Endothelial cell of umbilical vein (primary cell): ENCODE results near the gene PUS7L. TPM values are rescaled to one million over a fixed set of nuclear protein-coding genes. Genes with fewer than 3 reads are reported as not detected.

ENCODE experiments used
- BruUV-seq: library from RNA; stranded (reverse); fragments of 400-500 nt; replicated peaks from 2 replicates; lab custom pipeline; 2021; lab: Mats Ljungman, UMichigan
- CTCF ChIA-PET: fragments of 300-600, 350-600 bp; sonication (Branson Sonifier 250); formaldehyde crosslinking; loops from one replicate; lab custom pipeline; 2021; ENCODE audit warnings: antibody characterized with exemption, inconsistent platforms; lab: Charles Lee
- POLR2A ChIA-PET: fragments of 300-600, 350-600 bp; sonication (Branson Sonifier 250); formaldehyde crosslinking; loops from one replicate; lab custom pipeline; 2021; ENCODE audit warnings: antibody characterized with exemption, inconsistent platforms; lab: Charles Lee
- DNase-seq: peaks from one replicate; pipeline ENCODE4 v3.0.0-alpha.2; 2011; ENCODE audit warnings: low read depth, low spot score
- FAIRE-seq: peaks from 2 replicates; lab custom pipeline; 2011; peaks lifted over from hg19 to GRCh38; lab: Jason Lieb, UNC
- H2AFZ ChIP-seq: 2 replicates; pipeline ENCODE4 v1.6.0; 2012; ENCODE audit warnings: low read depth, low read length, control low read depth, inconsistent platforms
- H3K27ac ChIP-seq: 2 replicates; pipeline ENCODE4 v1.5.1; 2011; ENCODE audit warnings: low read depth, mild to moderate bottlenecking, control low read depth, low read length, moderate library complexity; ENCODE audit not compliant: insufficient read depth
- H3K27me3 ChIP-seq, 2 experiments: 2 replicates each; pipeline versions ENCODE4 v1.6.0 to v1.6.1; 2011; ENCODE audit warnings: low read length in 2 of 2, mixed read lengths in 1 of 2; ENCODE audit not compliant: control insufficient read depth in 2 of 2, insufficient read depth in 2 of 2
- H3K36me3 ChIP-seq, 2 experiments: 2 replicates in 1 of 2; 3 replicates in 1 of 2; pipeline ENCODE4 v1.5.1; 2011; ENCODE audit warnings: low read length in 2 of 2, mild to moderate bottlenecking in 1 of 2, moderate library complexity in 1 of 2; ENCODE audit not compliant: control insufficient read depth in 2 of 2, insufficient read depth in 2 of 2; ENCODE audit errors: extremely low read depth in 1 of 2
- H3K4me1 ChIP-seq: 3 replicates; pipeline ENCODE4 v1.5.1; 2011; ENCODE audit warnings: mild to moderate bottlenecking, low read length; ENCODE audit not compliant: control insufficient read depth, insufficient read depth; ENCODE audit errors: extremely low read depth
- H3K4me2 ChIP-seq: 2 replicates; pipeline ENCODE4 v1.6.1; 2011; ENCODE audit warnings: low read length, control low read depth, mixed read lengths; ENCODE audit not compliant: insufficient read depth
- H3K4me3 ChIP-seq, 3 experiments: fragments of 200-600 bp in 1 of 3; sonication (generic), shearing (Covaris generic) in 1 of 3; replicated peaks in 1 of 3; 2 replicates each; pipeline ENCODE4 v1.5.1; 2011 to 2016; ENCODE audit warnings: control low read depth in 3 of 3, low read length in 3 of 3, mild to moderate bottlenecking in 2 of 3, inconsistent platforms in 1 of 3, low read depth in 1 of 3, moderate library complexity in 1 of 3; ENCODE audit not compliant: insufficient read depth in 1 of 3
- H3K79me2 ChIP-seq: 2 replicates; pipeline ENCODE4 v1.6.0; 2012; ENCODE audit warnings: low read length, inconsistent platforms; ENCODE audit not compliant: control insufficient read depth, insufficient read depth
- H3K9ac ChIP-seq: replicated peaks from 2 replicates; pipeline ENCODE3; 2011; ENCODE audit warnings: low read length, control low read depth; ENCODE audit not compliant: insufficient read depth; ENCODE audit errors: extremely low read depth
- H3K9me1 ChIP-seq: replicated peaks from 3 replicates; pipeline ENCODE4 v1.6.0; 2011; ENCODE audit warnings: mild to moderate bottlenecking, low read length; ENCODE audit not compliant: control insufficient read depth, insufficient read depth; ENCODE audit errors: extremely low read depth
- H3K9me3 ChIP-seq: replicated peaks from 2 replicates; pipeline ENCODE4 v1.5.1; 2012; ENCODE audit warnings: low read length, inconsistent platforms; ENCODE audit not compliant: control insufficient read depth, insufficient read depth
- H4K20me1 ChIP-seq: replicated peaks from 2 replicates; pipeline ENCODE3; 2011; ENCODE audit warnings: mild to moderate bottlenecking, low read length; ENCODE audit not compliant: control insufficient read depth, insufficient read depth; ENCODE audit errors: extremely low read depth
- EZH2 ChIP-seq: IDR thresholded peaks from 2 replicates; pipeline ENCODE4 v1.6.1; 2012; ENCODE audit warnings: borderline replicate concordance, low read depth, mild to moderate bottlenecking, moderate library complexity, low read length, inconsistent platforms; ENCODE audit not compliant: severe bottlenecking
- FOS ChIP-seq: IDR thresholded peaks from 2 replicates; pipeline ENCODE4 v1.6.1; 2011; ENCODE audit warnings: mild to moderate bottlenecking, low read length, moderate library complexity, borderline replicate concordance; ENCODE audit not compliant: insufficient read depth
- GATA2 ChIP-seq: IDR thresholded peaks from 2 replicates; pipeline ENCODE4 v1.7.0; 2011; ENCODE audit warnings: low read depth, mild to moderate bottlenecking, moderate library complexity, mixed read lengths, low read length; ENCODE audit not compliant: insufficient read length, insufficient read depth
- JUN ChIP-seq: IDR thresholded peaks from 2 replicates; pipeline ENCODE4 v1.6.1; 2011; ENCODE audit warnings: borderline replicate concordance, low read depth; ENCODE audit not compliant: insufficient read length, insufficient read depth
- MYC ChIP-seq: IDR thresholded peaks from one replicate; pipeline ENCODE4 v1.6.1; 2011; ENCODE audit warnings: mild to moderate bottlenecking, low read depth, low read length
- POLR2A ChIP-seq: IDR thresholded peaks from 2 replicates; pipeline ENCODE4 v1.6.1; 2012; ENCODE audit warnings: low read depth, mild to moderate bottlenecking, control low read depth, low read length
- POLR2AphosphoS5 ChIP-seq: IDR thresholded peaks from 2 replicates; pipeline ENCODE4 v1.6.1; 2012; ENCODE audit warnings: low read depth, mild to moderate bottlenecking, control low read depth, low read length, moderate library complexity; ENCODE audit not compliant: insufficient read depth
- dilution Hi-C: fragments of 300-500 bp; cut with MboI; formaldehyde crosslinking; loops from one replicate; pipeline ENCODE4 v1.15.0; 2019; ENCODE audit warnings: low sequenced_read_pairs; ENCODE audit not compliant: extremely low pct_ligation_motif_present
- intact Hi-C: fragments of 100-400 bp; cut with micrococcal nuclease; formaldehyde crosslinking; loops from one replicate; pipeline ENCODE4 v1.10.0; 2022
- polyA plus RNA-seq, 4 experiments: library from polyadenylated mRNA; depleted of rRNA in 3 of 4; stranded (reverse) in 3 of 4; unstranded in 1 of 4; fragments of >200 nt; gene quantifications; 2 replicates each; pipeline versions ENCODE4 v1.2.1 to v1.2.3, GENCODE V29; 2011 to 2012; ENCODE audit warnings: missing spikeins in 1 of 4
- total RNA-seq: library from RNA; stranded (reverse); gene quantifications from 2 replicates; pipeline ENCODE4 v1.2.3, GENCODE V29; 2021
- TF ChIP-seq, protein P1 (sequence below): IDR thresholded peaks from 2 replicates; pipeline ENCODE4 v1.6.1; 2011; ENCODE audit not compliant: insufficient read depth, insufficient read length
- TF ChIP-seq, protein P2 (sequence below), 2 donors: IDR thresholded peaks; 1 replicate in 1 of 2; 2 replicates in 1 of 2; pipeline ENCODE4 v1.5.1; 2011; ENCODE audit warnings: low read length in 2 of 2, mild to moderate bottlenecking in 2 of 2, moderate library complexity in 2 of 2, control low read depth in 1 of 2, inconsistent platforms in 1 of 2, low read depth in 1 of 2; ENCODE audit not compliant: insufficient read depth in 1 of 2; ENCODE audit errors: extremely low read depth in 1 of 2

Gene PUS7L
- total and polyA plus RNA-seq, 2 donors (not counting 3 experiments of a cell fraction or from before 2014, with no cell fraction given) = 1.8 to 13.1 TPM

DNA sequence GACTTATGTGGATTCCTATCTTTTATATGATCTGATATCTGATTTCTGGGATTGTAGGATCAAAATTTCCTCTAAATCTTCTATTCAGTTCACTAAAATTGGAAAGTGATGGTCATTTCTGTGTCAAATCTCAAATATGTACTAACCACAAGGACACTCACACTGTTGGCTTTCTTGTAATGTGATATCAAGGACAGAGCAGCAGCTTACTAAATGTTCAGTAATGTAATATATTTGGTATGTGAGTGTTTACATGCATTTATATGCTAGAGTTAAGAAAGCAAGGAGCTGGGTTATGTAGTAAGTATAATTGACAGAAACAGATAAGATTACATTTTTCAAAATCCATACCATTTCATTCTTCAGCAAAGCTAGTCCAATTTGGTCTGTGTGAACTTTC lies 16.5 kb downstream of the PUS7L start:
- no peaks in the 10 kb centered on the region for H3K27me3 ChIP-seq
- H4K20me1 ChIP-seq = no peaks in the 10 kb centered on the region
- no peaks in the 10 kb centered on the region for H3K9me3 ChIP-seq
- no peak for FAIRE-seq
- ChIA-PET CTCF (no interaction called here), POLR2A (no interaction called here)
- no peak for DNase-seq
- no peaks in the 10 kb centered on the region for H3K79me2 ChIP-seq
- H2AFZ ChIP-seq = no peak overlapping the region
- dilution Hi-C loops (no loop called here), intact Hi-C loops (no loop called here)
- no peak overlapping the region for H3K4me3 ChIP-seq
- no peak overlapping the region for H3K4me2 ChIP-seq
- no peaks in the 10 kb centered on the region for H3K4me1 ChIP-seq
- peaks cover 0 to 2% of the 10 kb centered on the region in 2 experiments for H3K36me3 ChIP-seq
- H3K9me1 ChIP-seq = no peaks in the 10 kb centered on the region
- no peak overlapping the region for H3K27ac ChIP-seq
- TF ChIP-seq EZH2 = no peak
- TF ChIP-seq POLR2AphosphoS5 = no peak
- TF ChIP-seq, protein P1, sequence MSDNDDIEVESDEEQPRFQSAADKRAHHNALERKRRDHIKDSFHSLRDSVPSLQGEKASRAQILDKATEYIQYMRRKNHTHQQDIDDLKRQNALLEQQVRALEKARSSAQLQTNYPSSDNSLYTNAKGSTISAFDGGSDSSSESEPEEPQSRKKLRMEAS = no peak
- TF ChIP-seq GATA2 = no peak
- TF ChIP-seq POLR2A = no peak
- TF ChIP-seq, protein P2, sequence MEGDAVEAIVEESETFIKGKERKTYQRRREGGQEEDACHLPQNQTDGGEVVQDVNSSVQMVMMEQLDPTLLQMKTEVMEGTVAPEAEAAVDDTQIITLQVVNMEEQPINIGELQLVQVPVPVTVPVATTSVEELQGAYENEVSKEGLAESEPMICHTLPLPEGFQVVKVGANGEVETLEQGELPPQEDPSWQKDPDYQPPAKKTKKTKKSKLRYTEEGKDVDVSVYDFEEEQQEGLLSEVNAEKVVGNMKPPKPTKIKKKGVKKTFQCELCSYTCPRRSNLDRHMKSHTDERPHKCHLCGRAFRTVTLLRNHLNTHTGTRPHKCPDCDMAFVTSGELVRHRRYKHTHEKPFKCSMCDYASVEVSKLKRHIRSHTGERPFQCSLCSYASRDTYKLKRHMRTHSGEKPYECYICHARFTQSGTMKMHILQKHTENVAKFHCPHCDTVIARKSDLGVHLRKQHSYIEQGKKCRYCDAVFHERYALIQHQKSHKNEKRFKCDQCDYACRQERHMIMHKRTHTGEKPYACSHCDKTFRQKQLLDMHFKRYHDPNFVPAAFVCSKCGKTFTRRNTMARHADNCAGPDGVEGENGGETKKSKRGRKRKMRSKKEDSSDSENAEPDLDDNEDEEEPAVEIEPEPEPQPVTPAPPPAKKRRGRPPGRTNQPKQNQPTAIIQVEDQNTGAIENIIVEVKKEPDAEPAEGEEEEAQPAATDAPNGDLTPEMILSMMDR (IDR thresholded peaks at IDR 0.05; ENCODE audit: extremely low read depth in 1 of 2, insufficient read depth in 1 of 2, low read depth in 1 of 2, low read length in 2 of 2) = no peak
- TF ChIP-seq JUN = no peak
- no peak for TF ChIP-seq FOS
- TF ChIP-seq MYC = no peak
- no peak overlapping the region for H3K9ac ChIP-seq
- no TSS peak for BruUV-seq
